Duodenal mucosa (tissue), 2 donors: Measurements from ENCODE around the gene CARD16.
A peak's percentile ranks its signal among the peaks of the same experiment; 100 is the strongest.
"Not testable (repeated sequence)": the region's sequence is repeated elsewhere in the genome, so short reads cannot be mapped to it uniquely, and the experiment has no call there.

ENCODE experiments used
- H3K27ac ChIP-seq: one replicate; pipeline ENCODE4 v1.7.0; 2013; ENCODE audit warnings: low read depth, low read length
- H3K27me3 ChIP-seq, 2 donors: one replicate each; pipeline ENCODE4 v1.7.0; 2013; ENCODE audit warnings: low read length in 2 of 2, control low read depth in 1 of 2; ENCODE audit not compliant: insufficient read depth in 2 of 2, control insufficient read depth in 1 of 2
- H3K36me3 ChIP-seq, 2 donors: one replicate each; pipeline ENCODE4 v1.7.0; 2013; ENCODE audit warnings: low read length in 2 of 2, control low read depth in 1 of 2; ENCODE audit not compliant: insufficient read depth in 2 of 2, control insufficient read depth in 1 of 2
- H3K4me1 ChIP-seq, 2 donors: one replicate each; pipeline ENCODE4 v1.7.0; 2013; ENCODE audit warnings: low read length in 2 of 2, control low read depth in 1 of 2; ENCODE audit not compliant: insufficient read depth in 2 of 2, control insufficient read depth in 1 of 2
- H3K4me3 ChIP-seq, 2 donors: one replicate each; pipeline ENCODE4 v1.7.0; 2013; ENCODE audit warnings: low read length in 2 of 2, low read depth in 1 of 2
- H3K9ac ChIP-seq, 2 donors: one replicate each; pipeline ENCODE4 v1.7.0; 2013; ENCODE audit warnings: low read length in 2 of 2, low read depth in 1 of 2
- H3K9me3 ChIP-seq, 2 donors: one replicate each; pipeline ENCODE4 v1.7.0; 2013; ENCODE audit warnings: low read length in 2 of 2, control low read depth in 1 of 2; ENCODE audit not compliant: control insufficient read depth in 1 of 2

Gene CARD16

GRCh38 chr11:105044557-105045524, at the start of gene CARD16:
TSS of gene CARD16 (minus strand) at chr11:105045335. CDS start at chr11:105045297, 38 bp downstream.
- Histone ChIP-seq H3K9ac (peak within 1 kb of the TSS; percentile 56 to 72), H3K27ac (peak within 1 kb of the TSS; percentile 6), H3K4me3 (peak within 1 kb of the TSS; percentile 70 to 72), H3K4me1 (peaks cover 25 to 32% of the 10 kb centered on the region in 2 donors)
- H3K36me3 ChIP-seq, H3K9me3 ChIP-seq, H3K27me3 ChIP-seq: not testable (repeated sequence)

GRCh38 chr11:105092256-105093239, 47.4 kb upstream of the CARD16 start:
- Histone ChIP-seq H3K9ac (no peak overlapping the region), H3K36me3 (no peaks in the 10 kb centered on the region), H3K4me1 (no peaks in the 10 kb centered on the region), H3K27me3 (no peaks in the 10 kb centered on the region), H3K4me3 (no peak overlapping the region), H3K27ac (no peak overlapping the region), H3K9me3 (no peaks in the 10 kb centered on the region)

- Histone ChIP-seq H3K4me3 (peak overlapping the region in 1 of 2 donors; percentile 41), H3K9me3 (no peaks in the 10 kb centered on the region), H3K4me1 (peaks cover 0 to 10% of the 10 kb centered on the region in 2 donors), H3K27ac (no peak overlapping the region), H3K36me3 (no peaks in the 10 kb centered on the region), H3K27me3 (no peaks in the 10 kb centered on the region), H3K9ac (no peak overlapping the region)
Observed at GRCh38 chr11:105081412-105082150, 36.4 kb upstream of the CARD16 start.

GRCh38 chr11:105080171-105080906, 35.2 kb upstream of the CARD16 start:
- H3K4me1 ChIP-seq, result peaks cover 0 to 10% of the 10 kb centered on the region in 2 donors
- H3K9me3 ChIP-seq, H3K36me3 ChIP-seq, H3K27ac ChIP-seq, H3K27me3 ChIP-seq: not testable (repeated sequence)
- H3K4me3 ChIP-seq, result peak overlapping the region in 1 of 2 donors; percentile 41
- H3K9ac ChIP-seq, result peak overlapping the region in 1 of 2 donors; percentile 43

- H3K9me3 ChIP-seq, result no peaks in the 10 kb centered on the region
- no peaks in the 10 kb centered on the region for H3K36me3 ChIP-seq
- no peak overlapping the region for H3K4me3 ChIP-seq
- H3K27ac ChIP-seq, result no peak overlapping the region
- H3K4me1 ChIP-seq, result peaks cover 0 to 10% of the 10 kb centered on the region in 2 donors
- H3K27me3 ChIP-seq, result no peaks in the 10 kb centered on the region
- H3K9ac ChIP-seq, result no peak overlapping the region
Observed at GRCh38 chr11:105078283-105078682, 33.1 kb upstream of the CARD16 start.

GRCh38 chr11:105077141-105077790, 32.1 kb upstream of the CARD16 start:
- not testable (repeated sequence) for H3K9me3 ChIP-seq, H3K27ac ChIP-seq, H3K9ac ChIP-seq, H3K27me3 ChIP-seq, H3K4me3 ChIP-seq, H3K36me3 ChIP-seq
- peaks cover 0 to 10% of the 10 kb centered on the region in 2 donors for H3K4me1 ChIP-seq

GRCh38 chr11:105074166-105074530, 29.0 kb upstream of the CARD16 start:
- no peak overlapping the region for H3K9ac ChIP-seq
- H3K27me3 ChIP-seq, result no peaks in the 10 kb centered on the region
- H3K27ac ChIP-seq, result no peak overlapping the region
- no peak overlapping the region for H3K4me3 ChIP-seq
- H3K4me1 ChIP-seq, result no peaks in the 10 kb centered on the region
- H3K36me3 ChIP-seq, result no peaks in the 10 kb centered on the region
- no peaks in the 10 kb centered on the region for H3K9me3 ChIP-seq

- H3K27ac ChIP-seq, result no peak overlapping the region
- no peaks in the 10 kb centered on the region for H3K9me3 ChIP-seq
- no peaks in the 10 kb centered on the region for H3K36me3 ChIP-seq
- no peak overlapping the region for H3K4me3 ChIP-seq
- H3K4me1 ChIP-seq, result no peaks in the 10 kb centered on the region
- H3K27me3 ChIP-seq, result no peaks in the 10 kb centered on the region
- no peak overlapping the region for H3K9ac ChIP-seq
Observed at GRCh38 chr11:105073456-105074165, 28.5 kb upstream of the CARD16 start.
